Spleen (tissue), 7 donors: ENCODE results near the gene GJC1.

Source experiments
- POLR2A ChIP-seq, 3 donors: fragments of 450-650 bp; IDR thresholded peaks; one replicate each; pipeline ENCODE4 v1.5.1; 2017; ENCODE audit warnings: antibody characterized with exemption in 3 of 3, mild to moderate bottlenecking in 1 of 3
- POLR2AphosphoS5 ChIP-seq, 3 donors: sonication (generic); formaldehyde crosslinking; IDR thresholded peaks; one replicate each; pipeline ENCODE4 v1.5.1; 2017; ENCODE audit warnings: antibody characterized with exemption in 3 of 3
- TF ChIP-seq, protein P1 (sequence below), 11 experiments: fragments of 200-600 bp in 7 of 11; fragments of 450-650 bp in 4 of 11; sonication (generic) in 4 of 11; IDR thresholded peaks in 8 of 11; conservative IDR thresholded peaks in 3 of 11; 1 replicate in 7 of 11; 2 replicates in 4 of 11; pipeline versions ENCODE4 v1.4.0 to v1.8.0; 2016 to 2021; ENCODE audit warnings: antibody characterized with exemption in 11 of 11, inconsistent platforms in 4 of 11, mild to moderate bottlenecking in 1 of 11
- donor health status: DM: no; HTN: no; CAD: no; lungs with moderate emphysema.
- donor health status: DM: no; HTN: no; CAD: no.
- donor health status: DM: no; HTN: no; CAD: no.

DNA sequence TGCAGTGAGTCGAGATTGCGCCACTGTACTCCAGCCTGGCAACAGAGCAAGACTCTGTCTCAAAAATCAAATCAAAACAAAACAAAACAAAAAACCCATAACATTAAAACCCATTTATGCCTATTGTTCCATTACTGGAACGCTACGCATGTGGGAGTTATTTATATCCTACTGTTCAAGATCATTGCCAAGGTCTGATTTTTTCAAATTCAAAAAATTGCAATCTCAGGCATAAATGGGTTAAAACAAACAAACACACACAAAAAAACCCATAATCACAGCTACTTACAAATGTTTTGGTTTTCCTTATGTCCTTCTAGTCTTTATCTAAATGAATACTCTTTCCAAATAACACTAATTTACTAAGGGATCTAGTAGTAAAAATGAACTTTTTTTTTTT is 17.8 kb downstream of the GJC1 start:
- TF ChIP-seq, protein P1, sequence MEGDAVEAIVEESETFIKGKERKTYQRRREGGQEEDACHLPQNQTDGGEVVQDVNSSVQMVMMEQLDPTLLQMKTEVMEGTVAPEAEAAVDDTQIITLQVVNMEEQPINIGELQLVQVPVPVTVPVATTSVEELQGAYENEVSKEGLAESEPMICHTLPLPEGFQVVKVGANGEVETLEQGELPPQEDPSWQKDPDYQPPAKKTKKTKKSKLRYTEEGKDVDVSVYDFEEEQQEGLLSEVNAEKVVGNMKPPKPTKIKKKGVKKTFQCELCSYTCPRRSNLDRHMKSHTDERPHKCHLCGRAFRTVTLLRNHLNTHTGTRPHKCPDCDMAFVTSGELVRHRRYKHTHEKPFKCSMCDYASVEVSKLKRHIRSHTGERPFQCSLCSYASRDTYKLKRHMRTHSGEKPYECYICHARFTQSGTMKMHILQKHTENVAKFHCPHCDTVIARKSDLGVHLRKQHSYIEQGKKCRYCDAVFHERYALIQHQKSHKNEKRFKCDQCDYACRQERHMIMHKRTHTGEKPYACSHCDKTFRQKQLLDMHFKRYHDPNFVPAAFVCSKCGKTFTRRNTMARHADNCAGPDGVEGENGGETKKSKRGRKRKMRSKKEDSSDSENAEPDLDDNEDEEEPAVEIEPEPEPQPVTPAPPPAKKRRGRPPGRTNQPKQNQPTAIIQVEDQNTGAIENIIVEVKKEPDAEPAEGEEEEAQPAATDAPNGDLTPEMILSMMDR (IDR thresholded peaks at IDR 0.05 in 8 of 11, conservative IDR thresholded peaks at IDR 0.05 in 3 of 11) = no peak
- TF ChIP-seq POLR2A (IDR thresholded peaks at IDR 0.05) (no peak), POLR2AphosphoS5 (IDR thresholded peaks at IDR 0.05) (no peak)
